GDM1 (cell line): Measurements from ENCODE around the gene ZNF407.

Experiments used
- DNase-seq: peaks from one replicate; lab custom pipeline; 2025; lab: John Stamatoyannopoulos, UW

ZNF407 gene

GRCh38 chr18:75104483-75104882, 506.8 kb downstream of the ZNF407 start:
- DNase-seq, result no peak

GRCh38 chr18:75105551-75106254, 508.0 kb downstream of the ZNF407 start:
- DNase-seq, result no peak

GRCh38 chr18:75106746-75107145, 509.1 kb downstream of the ZNF407 start:
- no peak for DNase-seq

- no peak for DNase-seq
These were observed 509.7 kb downstream of the ZNF407 start for GRCh38 chr18:75107196-75107930.

- DNase-seq, result no peak
These were observed 510.2 kb downstream of the ZNF407 start for GRCh38 chr18:75107931-75108276.

- DNase-seq, result no peak
These were observed 511.1 kb downstream of the ZNF407 start for GRCh38 chr18:75108579-75109318.

- DNase-seq, result no peak
These were observed 511.6 kb downstream of the ZNF407 start for GRCh38 chr18:75109319-75109691.

- DNase-seq, result no peak
These were observed 512.1 kb downstream of the ZNF407 start for GRCh38 chr18:75109819-75110218.

- no peak for DNase-seq
These were observed 512.6 kb downstream of the ZNF407 start for GRCh38 chr18:75110311-75110710.

GRCh38 chr18:75110846-75111415, 513.3 kb downstream of the ZNF407 start:
- no peak for DNase-seq

GRCh38 chr18:75111760-75112159, 514.1 kb downstream of the ZNF407 start:
- DNase-seq, result no peak

GRCh38 chr18:75112186-75113096, 514.8 kb downstream of the ZNF407 start:
- no peak for DNase-seq

GRCh38 chr18:75113455-75113854, 515.8 kb downstream of the ZNF407 start:
- no peak for DNase-seq

- no peak for DNase-seq
These were observed 516.6 kb downstream of the ZNF407 start for GRCh38 chr18:75114231-75114764.
